ENCODE data around the gene AIFM3.
"Not testable (repeated sequence)": the region's sequence is repeated elsewhere in the genome, so short reads cannot be mapped to it uniquely, and the experiment has no call there.

AIFM3 gene

DNA sequence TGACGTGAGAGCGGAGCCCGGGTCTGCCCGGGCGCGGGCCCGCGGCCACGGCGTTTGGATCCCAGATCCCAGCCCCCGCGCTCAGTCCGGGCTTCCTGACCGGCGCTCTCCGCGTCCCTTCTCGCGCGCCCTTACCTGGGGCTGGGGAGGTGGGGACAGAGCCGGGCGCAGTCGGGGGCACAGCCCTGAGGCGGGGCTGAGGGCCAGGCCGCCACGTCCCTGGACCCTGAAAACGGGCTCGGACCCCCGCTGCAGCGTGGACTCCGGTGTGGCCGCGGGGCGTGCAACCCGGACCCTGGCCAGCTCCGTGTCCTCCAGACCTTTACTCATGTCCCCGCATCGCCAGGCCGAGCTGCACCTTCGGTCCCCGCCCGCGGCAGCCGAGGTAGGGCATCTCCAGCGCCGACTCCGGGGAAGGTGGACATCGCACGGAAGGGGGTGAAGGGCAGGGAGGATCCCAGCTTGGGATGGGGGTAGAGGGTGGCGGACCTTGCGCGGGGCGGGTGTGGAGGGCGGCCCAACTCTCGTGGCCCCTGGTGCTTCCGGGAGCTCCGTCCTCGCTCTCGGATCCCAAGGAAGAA is 9.9 kb upstream of the AIFM3 start:
- peak overlapping the region; percentile 65 for H3K4me3 ChIP-seq (ENCODE audit: low read depth, low read length)

DNA sequence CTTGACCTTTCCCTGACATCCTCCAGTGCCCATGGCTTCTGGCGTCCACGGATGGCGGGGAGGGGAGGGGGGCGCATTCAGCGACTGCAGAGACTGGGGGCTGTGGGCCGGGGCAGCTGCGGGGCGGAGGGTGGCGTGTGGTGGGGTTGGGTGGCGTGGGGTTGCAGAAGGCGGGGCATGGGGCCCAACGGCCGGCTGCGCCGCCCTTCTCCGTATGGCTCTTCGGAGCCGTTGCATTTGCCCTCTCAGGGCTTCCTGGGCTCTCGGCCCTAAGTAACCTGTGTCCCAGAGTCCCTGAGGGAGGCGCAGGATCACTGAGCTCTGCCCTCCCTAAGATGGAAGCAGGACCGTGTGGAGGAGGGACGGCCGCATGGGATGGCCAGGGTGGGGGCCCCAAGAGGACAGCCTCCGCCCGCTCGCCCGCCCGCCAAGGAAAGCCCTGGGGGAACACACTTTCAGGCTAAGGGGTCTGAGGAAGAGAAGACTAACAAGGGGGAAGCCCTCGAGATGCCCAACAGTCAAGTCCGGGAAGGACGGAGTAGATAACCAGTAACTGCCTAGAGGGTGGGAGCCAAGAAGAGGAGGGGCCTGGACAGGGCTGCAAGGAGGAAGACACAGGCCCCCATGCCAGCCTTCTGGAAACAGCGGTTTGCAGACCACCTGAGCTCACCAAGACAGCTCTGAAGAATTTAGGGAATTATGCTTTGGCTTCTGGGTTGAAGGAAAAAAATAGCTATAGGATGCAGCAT is 9.2 kb upstream of the AIFM3 start:
- peak overlapping the region; percentile 65 for H3K4me3 ChIP-seq (ENCODE audit: low read depth, low read length)

GRCh38 chr22:20959578-20960461 is 7.2 kb upstream of the AIFM3 start:
- H3K4me3 ChIP-seq (ENCODE audit: low read depth, low read length): no peak overlapping the region

DNA sequence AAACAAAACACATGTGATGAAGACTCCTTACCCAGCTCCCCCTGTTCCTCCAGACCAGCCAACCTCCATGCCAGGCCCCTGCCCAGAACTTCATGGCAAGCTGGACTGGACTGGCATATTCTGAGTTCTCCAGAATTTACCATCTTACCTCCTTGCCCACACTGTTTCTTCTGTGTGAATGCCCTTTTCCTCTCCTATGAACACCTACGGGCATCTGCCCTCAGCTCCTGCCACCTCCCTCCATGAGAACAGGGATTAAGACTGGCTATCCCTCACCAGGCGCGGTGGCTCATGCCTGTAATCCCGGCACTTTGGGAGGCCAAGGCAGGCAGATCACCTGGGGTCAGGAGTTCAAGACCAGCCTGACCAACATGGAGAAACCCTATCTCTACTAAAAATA is 6.4 kb upstream of the AIFM3 start:
- H3K4me3 ChIP-seq (ENCODE audit: low read depth, low read length): no peak overlapping the region

DNA sequence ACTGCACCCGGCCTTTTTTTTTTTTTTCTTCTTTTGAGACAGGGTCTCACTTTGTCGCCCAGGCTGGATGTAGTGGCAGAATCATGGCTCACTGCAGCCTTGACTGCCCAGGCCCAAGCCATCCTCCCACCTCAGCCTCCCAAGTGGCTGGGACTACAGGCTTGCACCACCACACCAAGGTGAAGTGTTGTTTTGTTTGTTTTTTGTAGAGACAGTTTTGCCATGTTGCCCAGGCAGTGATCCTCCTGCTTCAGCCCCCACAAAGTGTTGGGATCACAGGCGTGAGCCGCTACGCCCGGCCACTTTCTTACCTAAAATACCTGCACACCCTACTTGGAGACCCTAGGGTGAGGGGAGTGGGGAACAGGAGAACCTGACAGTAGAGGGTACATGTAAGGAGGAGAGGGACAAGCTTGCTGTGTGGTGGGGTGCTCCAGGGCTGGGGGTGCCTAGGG is 4.5 kb upstream of the AIFM3 start:
- H3K4me3 ChIP-seq (ENCODE audit: low read depth, low read length): no peak overlapping the region

DNA sequence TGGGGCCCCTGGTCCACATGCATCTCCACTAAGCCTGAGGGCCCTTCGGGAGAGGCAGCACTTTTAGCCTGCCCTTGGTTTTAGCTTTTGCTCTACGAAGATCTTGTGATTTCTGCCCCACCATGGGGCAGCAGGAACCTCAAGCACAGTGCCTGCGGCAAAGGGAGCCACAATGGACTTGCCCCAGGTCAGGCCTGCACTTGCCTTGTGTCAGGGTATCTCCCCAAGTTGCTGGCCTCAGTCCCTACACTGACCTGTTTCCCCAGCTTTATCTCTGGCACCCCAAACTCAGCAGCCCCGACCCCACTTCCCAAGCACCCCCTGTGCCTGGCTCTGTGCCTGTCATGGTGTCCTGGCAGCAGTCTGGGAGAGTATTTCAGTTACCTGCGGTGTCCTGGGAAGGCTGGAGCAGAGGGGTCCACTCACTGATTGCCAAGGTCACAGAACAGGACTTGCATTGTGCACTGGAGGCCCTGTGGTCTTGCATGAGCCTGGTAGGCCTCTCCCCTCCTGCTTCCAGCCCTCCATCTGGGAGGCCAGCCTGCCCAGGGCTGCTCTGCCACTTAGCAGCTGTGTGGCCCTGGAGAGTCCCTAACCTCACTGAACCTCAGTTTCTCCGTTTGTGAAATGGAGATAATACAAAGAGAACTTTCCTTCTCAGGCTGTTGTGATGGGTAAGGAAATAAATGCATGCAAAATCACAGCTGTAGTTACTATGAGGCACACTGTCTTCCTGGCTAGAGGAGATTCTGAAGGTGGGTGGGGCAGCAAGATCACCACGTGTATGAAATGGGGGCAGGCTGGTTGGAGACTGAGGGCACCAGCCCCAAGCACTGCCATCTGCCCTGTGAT is 3.6 kb upstream of the AIFM3 start:
- H3K4me3 ChIP-seq (ENCODE audit: low read depth, low read length): no peak overlapping the region

- H3K4me3 ChIP-seq (ENCODE audit: low read depth, low read length): peak overlapping the region; percentile 4
Observed at GRCh38 chr22:20964090-20964798, 2.8 kb upstream of the AIFM3 start.

DNA sequence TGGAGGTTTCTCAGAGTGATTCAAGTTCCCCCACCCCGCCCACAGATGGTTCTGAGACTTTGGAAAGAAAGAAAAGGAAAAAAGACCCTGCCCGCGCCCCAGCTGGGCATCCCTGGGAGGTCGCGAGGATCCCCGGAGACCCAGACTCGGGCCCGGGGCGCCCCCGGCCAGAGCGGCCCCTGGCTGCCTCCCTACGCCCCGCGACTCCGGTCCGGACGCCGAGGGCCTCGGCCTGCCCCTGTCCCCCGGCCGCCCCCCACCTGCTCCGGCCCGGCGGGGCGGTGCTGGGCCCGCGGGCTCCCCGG is 2.3 kb upstream of the AIFM3 start:
- H3K4me3 ChIP-seq (ENCODE audit: low read depth, low read length): peak overlapping the region; percentile 4

GRCh38 chr22:20965104-20965887 is 1.8 kb upstream of the AIFM3 start:
- H3K4me3 ChIP-seq (ENCODE audit: low read depth, low read length): peak overlapping the region; percentile 13

DNA sequence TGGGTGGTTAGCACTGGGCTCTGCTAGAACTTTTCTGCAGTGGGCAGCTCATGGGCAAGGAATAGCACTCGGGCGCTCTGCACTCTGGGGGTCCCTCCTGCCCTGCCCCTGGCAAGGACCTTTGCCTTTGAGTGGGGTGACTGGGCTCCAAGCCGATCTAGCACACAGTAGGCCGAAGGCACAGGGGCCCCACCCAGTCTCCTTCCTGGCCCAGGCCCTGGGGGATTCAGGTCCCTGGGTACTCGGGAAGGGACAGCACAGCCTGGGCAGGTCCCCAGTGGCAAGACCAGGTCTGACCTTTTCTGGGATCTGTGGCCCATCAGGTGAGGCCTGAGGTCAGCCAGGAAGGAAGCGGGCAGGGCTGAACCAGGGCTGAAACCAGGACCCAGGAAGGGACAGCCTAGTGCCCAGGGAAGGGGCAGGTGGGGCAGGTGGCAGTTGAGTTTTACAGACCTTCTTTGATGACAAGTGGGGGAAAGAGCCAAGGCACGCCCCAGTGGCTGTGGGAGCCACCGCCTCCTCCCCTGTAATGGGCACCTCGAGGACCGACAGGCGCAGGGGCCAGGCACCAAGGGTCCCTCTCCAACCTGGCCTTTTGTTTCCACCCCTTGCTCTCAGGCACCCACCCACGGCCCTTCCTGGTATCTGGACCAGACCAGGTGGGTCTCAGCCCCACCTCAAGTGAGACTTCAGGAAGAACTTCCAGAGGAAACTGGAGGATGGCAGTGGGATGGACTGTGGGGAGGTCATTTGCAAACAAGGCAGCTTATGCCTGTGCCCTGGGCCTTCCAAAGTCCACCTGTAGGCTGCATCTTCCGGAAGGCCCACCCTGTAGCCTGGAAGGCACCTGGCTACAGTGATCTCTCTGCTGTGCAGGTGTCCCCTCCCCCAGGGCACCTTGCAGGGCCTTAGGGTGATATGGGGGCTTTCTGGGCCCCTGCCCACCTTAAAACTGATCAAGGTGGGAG is 883 bp upstream of the AIFM3 start:
- H3K4me3 ChIP-seq (ENCODE audit: low read depth, low read length): no peak overlapping the region

DNA sequence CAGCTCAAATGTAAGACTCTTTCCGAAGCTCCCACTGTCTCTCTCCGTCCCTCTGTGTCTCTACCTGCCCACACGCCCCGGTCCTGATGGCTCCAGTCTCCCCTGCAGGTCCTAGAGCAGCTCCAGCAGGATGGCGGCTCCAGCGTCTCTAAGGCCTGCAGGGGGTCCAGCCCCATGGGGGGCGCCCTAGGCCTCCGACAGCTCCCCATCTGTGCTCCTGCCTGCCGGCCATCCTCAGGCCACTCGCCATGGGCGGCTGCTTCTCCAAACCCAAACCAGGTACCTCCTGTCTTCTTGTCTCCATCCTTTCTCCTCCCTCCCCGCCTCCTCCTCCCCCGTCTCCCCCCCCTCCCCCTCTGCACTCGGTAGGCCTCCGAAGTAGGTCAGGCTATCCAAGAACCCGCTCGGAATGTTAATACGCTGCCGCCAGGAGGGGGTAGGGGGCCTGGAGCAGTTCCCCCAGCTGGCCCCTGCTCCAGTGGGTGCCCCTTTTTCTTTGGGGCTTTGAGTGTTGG is 699 bp downstream of the AIFM3 start:
- no peak overlapping the region for H3K4me3 ChIP-seq (ENCODE audit: low read depth, low read length)

DNA sequence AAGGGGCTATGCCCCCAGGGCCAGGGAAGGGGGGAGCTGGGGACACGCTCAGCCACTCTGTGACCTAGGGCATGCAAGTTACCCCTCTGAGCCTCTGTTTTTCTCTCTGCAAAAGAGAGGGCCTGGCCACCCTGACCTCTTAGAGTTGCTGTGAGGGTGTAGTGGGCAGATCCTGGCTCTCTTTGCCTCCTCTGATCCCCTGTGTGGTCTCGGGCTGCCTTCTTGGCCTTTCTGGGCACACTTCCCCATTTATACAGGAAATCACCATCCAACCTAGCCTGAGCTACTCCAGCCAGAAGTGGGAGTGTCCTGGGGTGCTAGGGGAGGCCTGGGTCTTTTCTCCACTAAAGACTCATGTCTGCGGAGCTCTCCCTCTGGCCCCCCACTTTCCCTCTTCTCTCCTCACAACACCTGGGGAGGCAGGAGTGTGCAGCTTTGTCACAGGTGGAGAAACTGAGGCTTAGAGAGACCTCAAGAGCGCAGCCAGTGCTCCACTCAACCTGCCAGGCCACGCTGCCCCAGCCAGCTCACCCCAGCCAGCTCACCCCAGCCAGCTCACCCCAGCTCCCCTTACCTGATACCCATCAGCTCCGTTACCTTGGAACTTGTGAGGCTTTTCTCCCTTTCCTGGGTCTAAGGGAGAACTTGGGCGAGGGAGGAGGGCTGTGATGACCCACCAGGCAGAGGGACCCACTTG is 1.4 kb downstream of the AIFM3 start:
- H3K4me3 ChIP-seq (ENCODE audit: low read depth, low read length): no peak overlapping the region

DNA sequence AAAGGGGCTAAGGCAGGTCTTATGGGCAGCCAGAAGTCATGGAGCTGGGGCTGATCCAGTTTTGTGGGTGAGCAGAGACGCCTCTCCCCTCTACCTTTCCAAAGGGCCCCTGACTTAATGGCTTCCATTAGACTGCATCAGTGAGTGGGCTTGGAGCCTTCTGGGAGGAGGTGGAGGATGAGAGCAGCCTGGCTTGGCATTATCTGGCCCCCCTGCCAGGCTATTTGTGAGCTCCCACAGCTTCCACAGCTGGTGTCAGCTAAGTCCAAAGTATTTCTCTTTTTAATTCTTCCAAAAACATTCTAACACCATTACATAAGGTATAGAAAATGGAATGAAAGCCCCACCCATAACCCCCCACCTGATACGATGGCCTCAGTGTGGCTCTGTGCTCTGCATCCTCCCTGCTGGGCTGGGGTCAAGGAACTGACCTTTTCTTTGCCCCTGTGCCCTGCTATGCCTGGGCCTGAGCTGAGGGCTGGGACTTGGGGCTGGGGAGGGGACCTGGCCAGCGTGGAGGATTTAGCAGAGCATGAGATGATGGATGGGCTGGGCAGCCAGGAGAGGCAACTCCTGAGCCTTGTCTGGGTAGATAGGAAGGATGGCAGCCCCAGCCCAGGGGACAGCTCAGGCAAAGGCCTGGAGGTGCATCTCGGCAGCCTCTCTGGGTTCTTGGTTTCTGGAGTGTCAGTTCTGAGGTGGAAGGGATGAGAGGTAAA is 4.0 kb downstream of the AIFM3 start:
- no peak overlapping the region for H3K4me3 ChIP-seq (ENCODE audit: low read depth, low read length)

DNA sequence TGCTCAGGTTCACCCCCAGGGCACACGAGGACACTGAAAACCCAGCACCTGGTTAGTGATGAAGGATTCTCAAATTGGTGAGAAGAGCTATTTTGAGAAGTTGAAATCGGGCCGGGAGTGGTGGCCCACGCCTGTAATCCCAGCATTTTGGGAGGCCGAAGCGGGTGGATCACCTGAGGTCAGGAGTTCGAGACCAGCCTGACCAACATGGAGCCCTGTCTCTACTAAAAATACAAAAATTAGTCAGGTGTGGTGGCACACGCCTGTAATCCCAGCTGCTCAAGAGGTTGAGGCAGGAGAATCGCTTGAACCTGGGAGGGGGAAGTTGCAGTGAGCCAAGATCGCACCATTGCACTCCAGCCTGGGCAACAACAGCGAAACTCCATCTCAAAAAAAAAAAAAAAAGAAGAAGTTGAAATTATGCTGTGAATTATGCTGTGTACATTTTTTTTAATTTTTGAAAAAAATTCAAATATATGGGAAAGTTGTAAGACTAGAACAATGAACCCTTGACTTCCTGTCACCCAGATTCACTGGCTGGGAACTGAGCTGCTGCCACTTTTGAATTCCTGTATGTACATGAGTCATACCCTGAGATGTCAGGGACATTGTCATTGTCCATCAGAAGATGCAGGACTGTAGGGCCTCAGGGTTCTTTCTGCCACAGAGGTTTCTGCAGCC is 5.1 kb downstream of the AIFM3 start:
- H3K4me3 ChIP-seq (ENCODE audit: low read depth, low read length): not testable (repeated sequence)

DNA sequence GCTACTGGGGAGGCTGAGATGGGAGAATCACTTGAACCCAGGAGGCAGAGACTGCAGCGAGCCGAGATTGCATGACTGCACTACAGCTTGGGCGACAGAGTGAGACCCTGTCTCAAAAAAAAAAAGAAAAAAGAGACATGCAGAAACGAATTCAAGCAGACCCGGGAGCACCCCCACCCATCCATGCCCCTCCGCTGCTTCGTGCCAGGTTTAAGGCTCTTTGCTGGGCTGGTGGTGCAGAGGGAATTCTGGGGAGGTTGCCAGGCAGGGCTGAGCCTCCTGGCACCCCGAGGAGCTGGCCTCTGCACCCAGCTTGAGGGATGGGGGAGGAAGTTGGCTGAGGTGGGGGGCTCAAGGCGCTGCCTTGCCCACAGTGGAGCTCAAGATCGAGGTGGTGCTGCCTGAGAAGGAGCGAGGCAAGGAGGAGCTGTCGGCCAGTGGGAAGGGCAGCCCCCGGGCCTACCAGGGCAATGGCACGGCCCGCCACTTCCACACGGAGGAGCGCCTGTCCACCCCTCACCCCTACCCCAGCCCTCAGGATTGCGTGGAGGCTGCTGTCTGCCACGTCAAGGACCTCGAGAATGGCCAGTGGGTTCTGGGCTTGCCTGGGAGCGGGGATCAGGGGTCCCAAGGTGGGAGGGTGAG is 6.0 kb downstream of the AIFM3 start:
- H3K4me3 ChIP-seq (ENCODE audit: low read depth, low read length): no peak overlapping the region
